PC-3 (cell line): ENCODE results near the gene ZFAND6. TPM values are rescaled to one million over a fixed set of nuclear protein-coding genes. Genes with fewer than 3 reads are reported as not detected.

ENCODE experiments used
- ATAC-seq: fragments of 200-7000 bp; cut with Tn5 transposase; 2 replicates; pipeline ENCODE4 v1.9.1; 2020; ENCODE audit warnings: mild to moderate bottlenecking, moderate library complexity
- BruUV-seq: library from RNA; stranded (reverse); fragments of 400-500 nt; replicated peaks from 2 replicates; lab custom pipeline; 2021; lab: Mats Ljungman, UMichigan
- CTCF ChIA-PET: fragments of 300-600 bp; sonication (Branson Sonifier 250); formaldehyde crosslinking; loops from one replicate; lab custom pipeline; 2022; ENCODE audit warnings: antibody characterized with exemption; lab: Charles Lee
- POLR2A ChIA-PET: fragments of 300-600 bp; sonication (Branson Sonifier 250); formaldehyde crosslinking; loops from one replicate; lab custom pipeline; 2022; ENCODE audit warnings: antibody characterized with exemption; ENCODE audit not compliant: unreplicated experiment; lab: Charles Lee
- DNase-seq: peaks from one replicate; pipeline ENCODE4 v3.0.0-alpha.2; 2015
- H2AFZ ChIP-seq: fragments of 300-600 bp; sonication (generic); 2 replicates; pipeline ENCODE4 v1.6.0; 2016; ENCODE audit warnings: antibody characterized with exemption, low read length
- H3F3A ChIP-seq: fragments of 300-600 bp; sonication (generic); one replicate; pipeline ENCODE4 v1.6.0; 2017; ENCODE audit warnings: antibody characterized with exemption, low read length, control low read depth, mild to moderate bottlenecking; ENCODE audit not compliant: unreplicated experiment
- H3K27ac ChIP-seq: fragments of 300-600 bp; sonication (generic); 2 replicates; pipeline ENCODE4 v1.5.1; 2016; ENCODE audit warnings: mild to moderate bottlenecking, low read length
- H3K27me3 ChIP-seq: fragments of 300-600 bp; sonication (generic); 2 replicates; pipeline ENCODE4 v1.6.1; 2016; ENCODE audit warnings: low read length, mixed read lengths
- H3K36me3 ChIP-seq: fragments of 300-600 bp; sonication (generic); 2 replicates; pipeline ENCODE4 v1.6.1; 2016; ENCODE audit warnings: low read depth, mixed run types, low read length, mixed read lengths
- H3K4me1 ChIP-seq: fragments of 300-600 bp; sonication (generic); 2 replicates; pipeline ENCODE4 v1.5.1; 2016; ENCODE audit warnings: low read length; ENCODE audit not compliant: insufficient read depth
- H3K4me2 ChIP-seq: fragments of 300-600 bp; sonication (generic); 2 replicates; pipeline ENCODE4 v1.6.0; 2016; ENCODE audit warnings: low read length
- H3K4me3 ChIP-seq: fragments of 300-600 bp; sonication (generic); 2 replicates; pipeline ENCODE4 v1.5.1; 2016; ENCODE audit warnings: mild to moderate bottlenecking, low read length, mixed read lengths
- H3K79me2 ChIP-seq: fragments of 300-600 bp; sonication (generic); 2 replicates; pipeline ENCODE4 v1.6.1; 2017; ENCODE audit warnings: low read length, mixed read lengths
- H3K9ac ChIP-seq: fragments of 300-600 bp; sonication (generic); 2 replicates; pipeline ENCODE4 v1.6.0; 2016; ENCODE audit warnings: mild to moderate bottlenecking, low read length
- H3K9me2 ChIP-seq: fragments of 300-600 bp; sonication (generic); replicated peaks from 2 replicates; pipeline ENCODE4 v1.6.1; 2016; ENCODE audit warnings: mixed run types, low read length, mixed read lengths
- H3K9me3 ChIP-seq: fragments of 300-600 bp; sonication (generic); 2 replicates; pipeline ENCODE4 v1.6.1; 2016; ENCODE audit warnings: low read length, mixed read lengths
- H4K20me1 ChIP-seq: fragments of 300-600 bp; sonication (generic); 2 replicates; pipeline ENCODE4 v1.6.1; 2016; ENCODE audit warnings: low read length, mixed read lengths
- CTCF ChIP-seq: fragments of 300-600 bp; sonication (generic); conservative IDR thresholded peaks from 2 replicates; pipeline ENCODE4 v1.5.1; 2017; ENCODE audit warnings: antibody characterized with exemption, low read depth, mild to moderate bottlenecking, low read length
- EZH2 ChIP-seq: fragments of 300-600 bp; sonication (generic); IDR thresholded peaks from one replicate; pipeline ENCODE4 v1.6.1; 2017; ENCODE audit warnings: antibody characterized with exemption, mild to moderate bottlenecking, low read length; ENCODE audit not compliant: unreplicated experiment
- EZH2phosphoT487 ChIP-seq: fragments of 300-600 bp; sonication (generic); IDR thresholded peaks from 2 replicates; pipeline ENCODE4 v1.6.1; 2018; ENCODE audit warnings: mild to moderate bottlenecking, antibody characterized with exemption, low read length, borderline replicate concordance
- intact Hi-C: fragments of 100-400 bp; cut with micrococcal nuclease; formaldehyde crosslinking; loops from 2 replicates; pipeline ENCODE4 v1.9.0; 2023
- total RNA-seq: library from RNA; depleted of rRNA; stranded (reverse); fragments of >200 nt; gene quantifications from 2 replicates; pipeline ENCODE4 v1.2.3, GENCODE V29; 2014

Gene ZFAND6
- total RNA-seq, 1 experiment from 2014 or later: 96.6 TPM

DNA sequence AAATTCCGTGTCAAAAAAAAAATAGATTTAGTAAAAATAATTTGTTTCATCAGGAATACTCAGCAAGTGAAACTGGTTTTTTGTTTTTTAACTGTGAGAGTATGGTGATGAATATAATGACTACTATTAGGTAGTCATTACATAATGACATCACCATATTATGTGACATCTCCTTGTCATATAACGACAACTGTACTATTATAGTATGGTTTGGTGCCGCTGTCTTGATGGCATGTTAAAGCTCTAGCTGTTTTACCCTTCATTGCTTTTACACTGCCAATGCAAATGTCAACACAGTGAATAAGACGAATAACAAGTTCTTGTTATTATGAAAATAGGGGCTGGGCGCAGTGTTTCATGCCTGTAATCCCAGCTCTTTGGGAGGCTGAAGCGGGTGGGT, 47.7 kb downstream of the ZFAND6 start:
- POLR2A ChIA-PET: no interaction called here
- no peak for DNase-seq
- no TSS peak for BruUV-seq

GRCh38 chr15:80107774-80108173, 48.3 kb downstream of the ZFAND6 start:
- intact Hi-C loops: loop anchor here (5.0 kb wide), 2 partner anchors 35 to 65 kb away; no protein-coding TSS in a partner anchor
- POLR2A ChIA-PET: no interaction called here
- Histone ChIP-seq H4K20me1 (peaks cover 12% of the 10 kb centered on the region), H3K9me3 (no peaks in the 10 kb centered on the region), H3F3A (peaks cover 16% of the 10 kb centered on the region), H3K9me2 (no peaks in the 10 kb centered on the region), H3K4me3 (no peak overlapping the region), H3K4me2 (no peak overlapping the region), H3K9ac (no peak overlapping the region), H3K4me1 (peaks cover 39% of the 10 kb centered on the region), H3K79me2 (peaks cover 47% of the 10 kb centered on the region), H2AFZ (no peak overlapping the region), H3K36me3 (no peaks in the 10 kb centered on the region), H3K27me3 (no peaks in the 10 kb centered on the region), H3K27ac (no peak overlapping the region)
- CTCF ChIA-PET: no interaction called here
- ATAC-seq (no peak), DNase-seq (no peak)
- no peak for TF ChIP-seq EZH2
- TF ChIP-seq EZH2phosphoT487: no peak
- no peak for TF ChIP-seq CTCF
- no TSS peak for BruUV-seq

More for the DNA sequence above, 47.7 kb downstream of the ZFAND6 start:
- Histone ChIP-seq H3K27ac (no peak overlapping the region), H3K4me3 (no peak overlapping the region), H3K4me2 (no peak overlapping the region), H3K9me2 (no peaks in the 10 kb centered on the region), H3K36me3 (no peaks in the 10 kb centered on the region), H4K20me1 (peaks cover 12% of the 10 kb centered on the region), H3K9ac (no peak overlapping the region), H3K79me2 (peaks cover 47% of the 10 kb centered on the region), H3K4me1 (peaks cover 39% of the 10 kb centered on the region), H2AFZ (no peak overlapping the region), H3K9me3 (no peaks in the 10 kb centered on the region), H3F3A (peaks cover 16% of the 10 kb centered on the region), H3K27me3 (no peaks in the 10 kb centered on the region)
- intact Hi-C loops: loop anchor here (5.0 kb wide), 2 partner anchors 35 to 65 kb away; no protein-coding TSS in a partner anchor
- TF ChIP-seq EZH2phosphoT487 (no peak), CTCF (no peak), EZH2 (no peak)
- ATAC-seq: no peak
- CTCF ChIA-PET: no interaction called here

- peaks cover 37% of the 10 kb centered on the region for H3K4me1 ChIP-seq
- peaks cover 56% of the 10 kb centered on the region for H3K79me2 ChIP-seq
- no peak overlapping the region for H3K27ac ChIP-seq
- ChIA-PET CTCF (interaction anchor here (0.5 kb wide), 1 partner anchor 26 kb away, joined by 3 read pairs; no protein-coding TSS in a partner anchor), POLR2A (no interaction called here)
- H3K9ac ChIP-seq: no peak overlapping the region
- TF ChIP-seq CTCF: no peak
- TF ChIP-seq EZH2phosphoT487: no peak
- TF ChIP-seq EZH2: no peak
- H3F3A ChIP-seq: peaks cover 16% of the 10 kb centered on the region
- no peaks in the 10 kb centered on the region for H3K9me3 ChIP-seq
- H2AFZ ChIP-seq: no peak overlapping the region
- no peaks in the 10 kb centered on the region for H3K9me2 ChIP-seq
- no TSS peak for BruUV-seq
- no peaks in the 10 kb centered on the region for H3K27me3 ChIP-seq
- H3K36me3 ChIP-seq: no peaks in the 10 kb centered on the region
- DNase-seq (no peak), ATAC-seq (no peak)
- H4K20me1 ChIP-seq: peaks cover 20% of the 10 kb centered on the region
- H3K4me2 ChIP-seq: no peak overlapping the region
- intact Hi-C loops: loop anchor here (5.0 kb wide), 2 partner anchors 37 to 63 kb away; no protein-coding TSS in a partner anchor
- H3K4me3 ChIP-seq: no peak overlapping the region
Observed at GRCh38 chr15:80109388-80109787, 49.9 kb downstream of the ZFAND6 start.
